GM23248 (cell line): ENCODE data around the gene CFAP210.

Experiments used
- EZH2 ChIP-seq: fragments of 200-600 bp; sonication (generic); IDR thresholded peaks from 2 replicates; pipeline ENCODE4 v1.6.1; 2018; ENCODE audit warnings: antibody characterized with exemption, mild to moderate bottlenecking; ENCODE audit not compliant: insufficient read depth, poor library complexity, severe bottlenecking
- EZH2phosphoT487 ChIP-seq: fragments of 200-600 bp; sonication (generic); IDR thresholded peaks from 2 replicates; pipeline ENCODE4 v1.6.1; 2018; ENCODE audit warnings: antibody characterized with exemption, moderate library complexity, mild to moderate bottlenecking, low read depth; ENCODE audit not compliant: insufficient read depth

GRCh38 chr2:169676850-169677249, 17.4 kb downstream of the CFAP210 start:
- TF ChIP-seq EZH2phosphoT487 (no peak), EZH2 (no peak)
